Measurements from ENCODE around the gene EI24. TPM values are rescaled to one million over a fixed set of nuclear protein-coding genes. Genes with fewer than 3 reads are reported as not detected.

The EI24 gene
- total and polyA plus RNA-seq, 7 donors = 46.2 to 109 (median 76.2) TPM

DNA sequence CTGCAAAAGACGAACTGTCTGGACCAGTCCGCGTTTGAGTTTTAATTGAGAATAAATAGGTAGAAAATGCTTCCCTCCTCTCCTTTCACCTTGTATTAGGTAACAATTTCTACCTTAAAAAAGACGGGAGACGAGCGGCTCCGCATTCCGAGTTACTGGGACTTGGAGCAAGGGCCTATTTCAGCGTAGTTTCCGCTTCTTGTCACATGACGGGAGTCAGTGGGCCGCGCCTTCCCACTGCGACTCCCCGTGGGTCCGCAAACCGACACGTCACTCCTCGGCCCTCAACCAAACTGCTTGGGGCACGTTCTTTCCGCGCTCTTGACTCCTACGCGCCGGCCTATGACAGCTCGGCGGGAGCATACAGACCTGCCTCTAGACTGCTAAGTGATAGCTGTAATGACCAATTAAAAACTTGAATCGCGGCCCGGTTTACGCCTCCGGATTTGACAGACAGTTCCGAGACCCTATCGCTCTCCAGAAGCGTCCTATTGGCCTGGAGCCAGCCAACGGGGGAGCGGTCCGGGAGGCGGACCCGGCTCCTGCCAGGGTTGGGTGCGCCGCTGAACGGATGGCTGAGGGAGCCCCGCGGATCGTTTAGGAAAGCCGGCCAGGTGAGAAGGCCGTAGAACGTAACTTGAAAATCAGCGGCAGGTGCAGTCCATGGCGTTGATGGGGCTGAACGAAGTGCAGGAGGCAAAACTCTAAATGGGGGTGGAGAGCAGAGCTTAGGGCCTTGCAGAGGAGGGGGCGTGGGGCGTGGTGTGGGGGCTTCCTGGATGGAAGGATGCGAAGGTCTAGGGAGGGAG, 23.2 kb downstream of the EI24 start, which contains the start of gene STT3A:
Gene STT3A (plus strand): TSS at position 548 of the 809 bp plus-strand sequence. CDS start 3,064 bp downstream, outside the sequence.
- peaks cover 0 to 16% (median 3%) of the 10 kb centered on the region in 4 donors for H3K36me3 ChIP-seq
- TF ChIP-seq POLR2AphosphoS5 (IDR thresholded peaks at IDR 0.05) (peak; percentile 92 to 99 (median 96)), POLR2A (IDR thresholded peaks at IDR 0.05) (peak; percentile 85 to 89), EP300 (IDR thresholded peaks at IDR 0.05) (no peak)
- 0% methylated on average over 55 of the region's 55 CpGs for WGBS, 2 donors
- peak within 1 kb of the TSS; percentile 71 to 96 (median 78) for H3K4me3 ChIP-seq
- H3K4me1 ChIP-seq = peaks cover 0 to 33% (median 22%) of the 10 kb centered on the region in 4 donors
- DNase-seq = peak; percentile 100
- peak within 1 kb of the TSS; percentile 96 to 98 (median 98) for H3K27ac ChIP-seq
- H3K9me3 ChIP-seq = no peaks in the 10 kb centered on the region
- intact Hi-C loops (cut with DNase I) = loop anchor here (1.0 to 10.0 kb wide), 6 partner anchors 32 to 672 kb away; partner anchors contain the start of genes CCDC15, CHEK1, FEZ1 and FOXRED1
- no peaks in the 10 kb centered on the region for H3K27me3 ChIP-seq

GRCh38 chr11:125593114-125593820, 24.0 kb downstream of the EI24 start:
- Histone ChIP-seq H3K27ac (peak overlapping the region; percentile 79 to 96 (median 84)), H3K9me3 (no peaks in the 10 kb centered on the region), H3K4me3 (peak overlapping the region; percentile 71 to 96 (median 78)), H3K27me3 (no peaks in the 10 kb centered on the region), H3K36me3 (peaks cover 0 to 24% (median 7%) of the 10 kb centered on the region in 4 donors), H3K4me1 (peaks cover 0 to 33% (median 22%) of the 10 kb centered on the region in 4 donors)
- TF ChIP-seq, protein P1, sequence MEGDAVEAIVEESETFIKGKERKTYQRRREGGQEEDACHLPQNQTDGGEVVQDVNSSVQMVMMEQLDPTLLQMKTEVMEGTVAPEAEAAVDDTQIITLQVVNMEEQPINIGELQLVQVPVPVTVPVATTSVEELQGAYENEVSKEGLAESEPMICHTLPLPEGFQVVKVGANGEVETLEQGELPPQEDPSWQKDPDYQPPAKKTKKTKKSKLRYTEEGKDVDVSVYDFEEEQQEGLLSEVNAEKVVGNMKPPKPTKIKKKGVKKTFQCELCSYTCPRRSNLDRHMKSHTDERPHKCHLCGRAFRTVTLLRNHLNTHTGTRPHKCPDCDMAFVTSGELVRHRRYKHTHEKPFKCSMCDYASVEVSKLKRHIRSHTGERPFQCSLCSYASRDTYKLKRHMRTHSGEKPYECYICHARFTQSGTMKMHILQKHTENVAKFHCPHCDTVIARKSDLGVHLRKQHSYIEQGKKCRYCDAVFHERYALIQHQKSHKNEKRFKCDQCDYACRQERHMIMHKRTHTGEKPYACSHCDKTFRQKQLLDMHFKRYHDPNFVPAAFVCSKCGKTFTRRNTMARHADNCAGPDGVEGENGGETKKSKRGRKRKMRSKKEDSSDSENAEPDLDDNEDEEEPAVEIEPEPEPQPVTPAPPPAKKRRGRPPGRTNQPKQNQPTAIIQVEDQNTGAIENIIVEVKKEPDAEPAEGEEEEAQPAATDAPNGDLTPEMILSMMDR (IDR thresholded peaks at IDR 0.05) = no peak
- no peak for TF ChIP-seq POLR2A (IDR thresholded peaks at IDR 0.05)
- TF ChIP-seq POLR2AphosphoS5 (IDR thresholded peaks at IDR 0.05) = no peak
- TF ChIP-seq EP300 (IDR thresholded peaks at IDR 0.05) = no peak
- 0 to 1% methylated on average over 18 of the region's 18 CpGs for WGBS, 2 donors
- no peak for DNase-seq
- intact Hi-C loops (cut with DNase I) = loop anchor here (2.0 to 10.0 kb wide), 5 partner anchors 32 to 672 kb away; partner anchors contain the start of genes CCDC15, CHEK1, FOXRED1 and SRPRA

DNA sequence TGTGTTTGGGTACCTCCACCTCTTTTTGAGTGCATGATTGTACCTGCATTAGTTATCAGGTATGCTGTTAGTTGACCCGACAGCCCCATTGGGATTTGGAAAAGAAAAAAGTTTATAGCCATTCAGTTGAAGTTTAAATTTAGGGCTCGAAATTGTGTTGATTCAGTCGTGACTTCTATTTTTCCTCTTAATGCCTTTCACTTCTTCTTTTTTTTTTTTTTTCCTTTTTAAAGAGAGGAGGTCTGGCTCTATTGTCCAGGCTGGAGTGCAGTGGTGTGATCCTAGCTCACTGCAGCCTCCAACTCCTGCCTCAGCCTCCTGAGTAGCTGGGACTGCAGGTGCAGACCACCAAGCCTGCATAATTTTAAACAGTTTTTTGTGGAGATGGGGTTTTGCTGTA, 25.7 kb downstream of the EI24 start:
- 58 to 69% methylated on average over 3 of the region's 3 CpGs for WGBS, 2 donors
- intact Hi-C loops (cut with DNase I) = loop anchor here (5.0 to 10.0 kb wide), 4 partner anchors 250 to 670 kb away; partner anchors contain the start of genes CCDC15, FOXRED1, SRPRA and TMEM218
- H3K4me3 ChIP-seq = no peak overlapping the region
- no peaks in the 10 kb centered on the region for H3K9me3 ChIP-seq
- H3K4me1 ChIP-seq = peaks cover 0 to 33% (median 22%) of the 10 kb centered on the region in 4 donors
- H3K36me3 ChIP-seq = peaks cover 0 to 41% (median 13%) of the 10 kb centered on the region in 4 donors
- no peak for DNase-seq
- H3K27ac ChIP-seq = no peak overlapping the region
- no peak for TF ChIP-seq EP300 (IDR thresholded peaks at IDR 0.05)
- no peak for TF ChIP-seq POLR2A (IDR thresholded peaks at IDR 0.05)
- TF ChIP-seq POLR2AphosphoS5 (IDR thresholded peaks at IDR 0.05) = no peak
- TF ChIP-seq, protein P1 (IDR thresholded peaks at IDR 0.05) = no peak
- H3K27me3 ChIP-seq = no peaks in the 10 kb centered on the region

GRCh38 chr11:125600663-125601062, 31.4 kb downstream of the EI24 start:
- Histone ChIP-seq H3K9me3 (no peaks in the 10 kb centered on the region), H3K4me3 (no peak overlapping the region), H3K4me1 (peaks cover 0 to 2% (median 0%) of the 10 kb centered on the region in 4 donors), H3K27ac (no peak overlapping the region), H3K36me3 (peaks cover 16 to 98% (median 62%) of the 10 kb centered on the region in 4 donors), H3K27me3 (no peaks in the 10 kb centered on the region)
- intact Hi-C loops (cut with DNase I) = no loop called here
- DNase-seq = no peak
- TF ChIP-seq, protein P1 (IDR thresholded peaks at IDR 0.05) = no peak
- TF ChIP-seq POLR2A (IDR thresholded peaks at IDR 0.05) (no peak), POLR2AphosphoS5 (IDR thresholded peaks at IDR 0.05) (no peak), EP300 (IDR thresholded peaks at IDR 0.05) (no peak)
- WGBS, 2 donors = 94 to 96% methylated on average over 2 of the region's 2 CpGs
